Thyroid gland (tissue), 4 donors: ENCODE measurements around the gene SSR2.

Source experiments
- CTCF ChIP-seq, 6 experiments: fragments of 200-600 bp in 3 of 6; fragments of 450-650 bp in 3 of 6; sonication (generic) in 3 of 6; IDR thresholded peaks; one replicate each; pipeline ENCODE4 v1.5.1; 2016 to 2019; ENCODE audit warnings: antibody characterized with exemption in 6 of 6, mild to moderate bottlenecking in 2 of 6, inconsistent platforms in 1 of 6, moderate library complexity in 1 of 6
- POLR2A ChIP-seq, 2 donors: fragments of 450-650 bp; IDR thresholded peaks; one replicate each; pipeline ENCODE4 v1.6.1; 2017; ENCODE audit warnings: antibody characterized with exemption in 2 of 2, mild to moderate bottlenecking in 2 of 2, moderate library complexity in 1 of 2

DNA sequence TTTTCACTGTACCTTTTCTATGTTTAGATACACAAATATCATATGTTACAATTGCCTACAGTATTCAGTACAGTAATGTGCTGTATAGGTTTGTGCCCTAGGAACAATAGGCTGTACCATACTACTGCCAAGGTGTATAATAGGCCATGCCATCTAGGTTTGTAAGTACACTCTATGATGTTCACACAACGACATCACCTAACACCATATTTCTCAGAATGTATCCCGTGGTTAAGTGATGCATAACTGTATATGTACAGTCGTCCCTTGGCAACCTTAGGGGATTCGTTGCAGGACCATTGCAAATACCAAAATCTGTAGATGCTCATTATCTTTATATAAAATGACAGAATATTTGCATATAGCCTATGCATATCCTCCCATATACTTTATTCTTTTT, 5.8 kb upstream of the SSR2 start:
- TF ChIP-seq CTCF (IDR thresholded peaks at IDR 0.05) (no peak), POLR2A (IDR thresholded peaks at IDR 0.05) (no peak)
